Islet precursor cell (in vitro differentiated cells): Measurements from ENCODE around the gene UGDH.

ENCODE experiments used
- DNase-seq: peaks from one replicate; pipeline ENCODE4 v3.0.0-alpha.2; 2018

Gene UGDH

GRCh38 chr4:39450618-39451017 is 76.6 kb downstream of the UGDH start:
- no peak for DNase-seq
